GM10266 (cell line): ENCODE results near the gene LAPTM5.

ENCODE experiments used
- DNase-seq: peaks from one replicate; pipeline ENCODE4 v3.0.0; 2012; ENCODE audit errors: extremely low spot score
- CTCF ChIP-seq: IDR thresholded peaks from 2 replicates; pipeline ENCODE4 v1.5.1; 2012; ENCODE audit warnings: mild to moderate bottlenecking, low read depth; ENCODE audit not compliant: control insufficient read depth, insufficient read depth; ENCODE audit errors: missing control alignments

LAPTM5 gene

GRCh38 chr1:30734580-30734979, 23.0 kb downstream of the LAPTM5 start:
- DNase-seq = no peak
- TF ChIP-seq CTCF = no peak

- DNase-seq = no peak
- no peak for TF ChIP-seq CTCF
Observed at GRCh38 chr1:30734106-30734505, 23.5 kb downstream of the LAPTM5 start.

GRCh38 chr1:30733493-30733892, 24.1 kb downstream of the LAPTM5 start:
- TF ChIP-seq CTCF = no peak
- no peak for DNase-seq

- peak; percentile 42 for DNase-seq
- TF ChIP-seq CTCF = no peak
Observed at GRCh38 chr1:30732277-30732996, 25.1 kb downstream of the LAPTM5 start.

- no peak for DNase-seq
Observed at GRCh38 chr1:30731806-30732276, 25.7 kb downstream of the LAPTM5 start.

GRCh38 chr1:30731109-30731805, 26.3 kb downstream of the LAPTM5 start:
- no peak for DNase-seq
- TF ChIP-seq CTCF = no peak

More at GRCh38 chr1:30731806-30732276, 25.7 kb downstream of the LAPTM5 start:
- no peak for TF ChIP-seq CTCF
